Activated CD4-positive, alpha-beta T cell treated with anti-CD3 and anti-CD28 coated beads, Interleukin-2, Interleukin-4, amounts not matched to agents 100 ng/mL and 50 ng/mL, durations not matched to agents 16 hours and 8 hours (primary cell): ENCODE results near the gene PCDHA10.
"Not testable (repeated sequence)": the region's sequence is repeated elsewhere in the genome, so short reads cannot be mapped to it uniquely, and the experiment has no call there.

Experiments used
- DNase-seq: peaks from one replicate; pipeline ENCODE4 v3.0.0-alpha.2; 2020; ENCODE audit warnings: low spot score

PCDHA10 gene

DNA sequence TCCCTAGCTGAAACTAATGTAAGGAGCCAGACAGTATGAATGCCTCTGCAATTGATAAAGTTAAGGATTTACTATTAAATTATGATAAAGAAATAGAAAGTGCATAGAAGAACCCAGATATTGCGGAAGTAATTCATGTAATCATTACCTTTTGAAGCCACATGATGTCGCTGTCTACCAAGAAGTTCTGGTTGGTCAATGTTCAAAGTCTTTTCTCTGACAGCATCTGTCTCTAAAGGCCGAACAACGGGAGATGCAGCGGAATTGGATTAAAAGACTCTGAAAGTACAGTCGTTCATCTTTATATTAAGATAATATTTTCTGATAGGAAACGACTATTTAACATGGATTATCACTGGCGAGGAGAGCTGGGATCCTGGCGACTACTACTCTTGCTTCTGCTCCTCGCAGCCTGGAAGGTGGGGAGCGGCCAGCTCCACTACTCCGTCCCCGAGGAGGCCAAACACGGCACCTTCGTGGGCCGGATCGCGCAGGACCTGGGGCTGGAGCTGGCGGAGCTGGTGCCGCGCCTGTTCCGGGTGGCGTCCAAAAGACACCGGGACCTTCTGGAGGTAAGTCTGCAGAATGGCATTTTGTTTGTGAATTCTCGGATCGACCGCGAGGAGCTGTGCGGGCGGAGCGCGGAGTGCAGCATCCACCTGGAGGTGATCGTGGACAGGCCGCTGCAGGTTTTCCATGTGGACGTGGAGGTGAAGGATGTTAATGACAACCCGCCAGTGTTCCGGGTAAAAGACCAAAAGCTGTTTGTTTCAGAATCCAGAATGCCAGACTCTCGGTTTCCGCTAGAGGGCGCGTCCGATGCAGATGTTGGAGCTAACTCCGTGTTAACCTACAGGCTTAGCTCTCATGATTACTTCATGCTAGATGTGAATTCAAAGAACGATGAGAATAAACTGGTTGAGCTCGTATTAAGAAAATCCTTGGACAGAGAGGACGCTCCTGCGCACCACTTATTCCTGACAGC, 14.4 kb upstream of the PCDHA10 start, which contains the start of gene PCDHA8:
Gene PCDHA8, plus strand, starts transcription at position 210 of the 985 bp plus-strand sequence. Its CDS starts 135 bp downstream, at position 345.
- peak; percentile 4 for DNase-seq

GRCh38 chr5:140842798-140843733, 12.6 kb upstream of the PCDHA10 start:
- DNase-seq: no peak

DNA sequence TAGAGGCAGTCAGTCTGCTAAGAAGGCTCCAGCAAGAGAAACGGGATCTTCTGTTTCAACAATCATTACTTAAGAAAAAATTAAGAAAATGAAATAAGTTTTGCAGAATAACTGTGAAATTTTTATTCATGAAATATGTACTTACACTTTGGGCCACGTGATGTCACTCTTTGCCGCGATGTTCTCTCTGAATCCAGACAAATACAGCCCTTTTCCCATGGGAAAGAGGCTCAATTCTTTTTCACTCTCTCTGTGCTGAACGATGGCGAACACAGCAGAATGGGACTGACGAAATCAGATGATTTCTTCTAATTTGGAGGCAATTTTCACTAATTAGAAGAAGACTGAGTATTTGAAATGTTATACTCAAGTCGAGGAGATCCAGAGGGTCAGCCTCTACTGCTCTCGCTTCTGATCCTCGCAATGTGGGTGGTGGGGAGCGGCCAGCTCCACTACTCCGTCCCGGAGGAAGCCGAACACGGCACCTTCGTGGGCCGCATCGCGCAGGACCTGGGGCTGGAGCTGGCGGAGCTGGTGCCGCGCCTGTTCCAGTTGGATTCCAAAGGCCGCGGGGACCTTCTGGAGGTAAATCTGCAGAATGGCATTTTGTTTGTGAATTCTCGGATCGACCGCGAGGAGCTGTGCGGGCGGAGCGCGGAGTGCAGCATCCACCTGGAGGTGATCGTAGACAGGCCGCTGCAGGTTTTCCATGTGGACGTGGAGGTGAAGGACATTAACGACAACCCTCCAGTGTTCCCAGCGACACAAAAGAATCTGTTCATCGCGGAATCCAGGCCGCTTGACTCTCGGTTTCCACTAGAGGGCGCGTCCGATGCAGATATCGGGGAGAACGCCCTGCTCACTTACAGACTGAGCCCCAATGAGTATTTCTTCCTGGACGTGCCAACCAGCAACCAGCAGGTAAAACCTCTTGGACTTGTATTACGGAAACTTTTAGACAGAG, 7.3 kb upstream of the PCDHA10 start, which contains the start of gene PCDHA9:
Gene PCDHA9, plus strand, starts transcription at position 244 of the 964 bp plus-strand sequence. Its CDS starts 114 bp downstream, at position 358.
- DNase-seq: not testable (repeated sequence)

DNA sequence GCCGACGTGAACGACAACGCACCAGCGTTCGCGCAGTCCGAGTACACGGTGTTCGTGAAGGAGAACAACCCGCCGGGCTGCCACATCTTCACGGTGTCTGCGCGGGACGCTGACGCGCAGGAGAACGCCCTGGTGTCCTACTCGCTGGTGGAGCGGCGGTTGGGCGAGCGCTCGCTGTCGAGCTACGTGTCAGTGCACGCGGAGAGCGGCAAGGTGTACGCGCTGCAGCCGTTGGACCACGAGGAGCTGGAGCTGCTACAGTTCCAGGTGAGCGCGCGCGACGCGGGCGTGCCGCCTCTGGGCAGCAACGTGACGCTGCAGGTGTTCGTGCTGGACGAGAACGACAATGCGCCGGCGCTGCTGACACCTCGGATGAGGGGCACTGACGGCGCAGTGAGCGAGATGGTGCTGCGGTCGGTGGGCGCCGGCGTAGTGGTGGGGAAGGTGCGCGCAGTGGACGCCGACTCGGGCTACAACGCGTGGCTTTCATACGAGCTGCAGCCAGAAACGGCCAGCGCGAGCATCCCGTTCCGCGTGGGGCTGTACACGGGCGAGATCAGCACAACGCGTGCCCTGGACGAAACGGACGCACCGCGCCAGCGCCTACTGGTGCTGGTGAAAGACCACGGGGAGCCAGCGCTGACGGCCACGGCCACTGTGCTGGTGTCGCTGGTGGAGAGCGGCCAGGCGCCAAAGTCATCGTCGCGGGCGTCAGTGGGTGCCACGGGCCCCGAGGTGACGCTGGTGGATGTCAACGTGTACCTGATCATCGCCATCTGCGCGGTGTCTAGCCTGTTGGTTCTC, 5.7 kb upstream of the PCDHA10 start:
- DNase-seq: not testable (repeated sequence)

- no peak for DNase-seq
Observed at GRCh38 chr5:140857177-140857986, 1.7 kb downstream of the PCDHA10 start.

DNA sequence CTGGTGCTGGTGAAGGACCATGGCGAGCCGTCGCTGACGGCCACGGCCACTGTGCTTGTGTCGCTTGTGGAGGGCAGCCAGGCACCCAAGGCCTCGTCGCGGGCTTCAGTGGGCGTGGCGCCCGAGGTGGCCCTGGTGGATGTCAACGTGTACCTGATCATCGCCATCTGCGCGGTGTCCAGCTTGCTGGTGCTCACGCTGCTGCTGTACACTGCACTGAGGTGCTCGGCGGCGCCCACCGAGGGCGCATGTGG, 2.2 kb downstream of the PCDHA10 start:
- DNase-seq: no peak

- no peak for DNase-seq
Observed at GRCh38 chr5:140862441-140863295, 7.0 kb downstream of the PCDHA10 start.

GRCh38 chr5:140868721-140869554, 13.2 kb downstream of the PCDHA10 start, which contains the start of gene PCDHA11:
Gene PCDHA11 (plus strand): TSS chr5:140868957. CDS start chr5:140869104, 147 bp downstream.
- no peak for DNase-seq

DNA sequence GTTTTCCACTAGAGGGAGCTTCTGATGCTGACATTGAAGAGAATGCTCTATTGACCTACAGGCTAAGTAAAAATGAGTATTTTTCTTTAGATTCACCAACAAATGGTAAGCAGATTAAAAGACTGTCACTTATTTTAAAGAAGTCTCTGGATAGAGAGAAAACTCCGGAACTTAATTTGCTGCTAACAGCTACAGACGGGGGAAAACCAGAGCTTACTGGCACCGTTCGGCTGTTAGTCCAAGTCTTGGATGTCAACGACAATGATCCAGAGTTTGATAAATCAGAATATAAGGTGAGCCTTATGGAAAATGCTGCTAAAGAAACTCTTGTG, 13.8 kb downstream of the PCDHA10 start:
- DNase-seq: no peak

DNA sequence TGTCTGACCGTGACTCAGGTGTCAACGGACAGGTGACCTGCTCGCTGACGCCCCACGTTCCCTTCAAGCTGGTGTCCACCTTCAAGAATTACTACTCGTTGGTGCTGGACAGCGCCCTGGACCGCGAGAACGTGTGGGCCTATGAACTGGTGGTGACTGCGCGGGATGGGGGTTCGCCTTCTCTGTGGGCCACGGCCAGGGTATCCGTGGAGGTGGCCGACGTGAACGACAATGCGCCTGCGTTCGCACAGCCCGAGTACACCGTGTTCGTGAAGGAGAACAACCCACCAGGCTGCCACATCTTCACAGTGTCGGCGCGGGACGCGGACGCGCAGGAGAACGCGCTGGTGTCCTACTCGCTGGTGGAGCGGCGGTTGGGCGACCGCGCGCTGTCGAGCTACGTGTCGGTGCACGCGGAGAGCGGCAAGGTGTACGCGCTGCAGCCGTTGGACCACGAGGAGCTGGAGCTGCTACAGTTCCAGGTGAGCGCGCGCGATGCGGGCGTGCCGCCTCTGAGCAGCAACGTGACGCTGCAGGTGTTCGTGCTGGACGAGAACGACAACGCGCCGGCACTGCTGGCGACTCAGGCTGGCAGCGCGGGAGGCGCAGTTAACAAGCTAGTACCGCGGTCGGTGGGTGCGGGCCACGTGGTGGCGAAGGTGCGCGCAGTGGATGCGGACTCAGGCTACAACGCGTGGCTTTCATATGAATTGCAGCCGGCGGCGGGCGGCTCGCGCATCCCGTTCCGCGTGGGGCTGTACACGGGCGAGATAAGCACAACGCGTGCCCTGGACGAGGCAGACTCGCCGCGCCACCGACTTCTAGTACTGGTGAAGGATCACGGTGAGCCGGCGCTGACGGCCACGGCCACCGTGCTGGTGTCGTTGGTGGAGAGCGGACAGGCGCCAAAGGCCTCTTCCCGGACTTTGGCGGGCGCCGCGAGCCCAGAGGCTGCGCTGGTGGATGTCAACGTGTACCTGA, 14.8 kb downstream of the PCDHA10 start:
- no peak for DNase-seq

DNA sequence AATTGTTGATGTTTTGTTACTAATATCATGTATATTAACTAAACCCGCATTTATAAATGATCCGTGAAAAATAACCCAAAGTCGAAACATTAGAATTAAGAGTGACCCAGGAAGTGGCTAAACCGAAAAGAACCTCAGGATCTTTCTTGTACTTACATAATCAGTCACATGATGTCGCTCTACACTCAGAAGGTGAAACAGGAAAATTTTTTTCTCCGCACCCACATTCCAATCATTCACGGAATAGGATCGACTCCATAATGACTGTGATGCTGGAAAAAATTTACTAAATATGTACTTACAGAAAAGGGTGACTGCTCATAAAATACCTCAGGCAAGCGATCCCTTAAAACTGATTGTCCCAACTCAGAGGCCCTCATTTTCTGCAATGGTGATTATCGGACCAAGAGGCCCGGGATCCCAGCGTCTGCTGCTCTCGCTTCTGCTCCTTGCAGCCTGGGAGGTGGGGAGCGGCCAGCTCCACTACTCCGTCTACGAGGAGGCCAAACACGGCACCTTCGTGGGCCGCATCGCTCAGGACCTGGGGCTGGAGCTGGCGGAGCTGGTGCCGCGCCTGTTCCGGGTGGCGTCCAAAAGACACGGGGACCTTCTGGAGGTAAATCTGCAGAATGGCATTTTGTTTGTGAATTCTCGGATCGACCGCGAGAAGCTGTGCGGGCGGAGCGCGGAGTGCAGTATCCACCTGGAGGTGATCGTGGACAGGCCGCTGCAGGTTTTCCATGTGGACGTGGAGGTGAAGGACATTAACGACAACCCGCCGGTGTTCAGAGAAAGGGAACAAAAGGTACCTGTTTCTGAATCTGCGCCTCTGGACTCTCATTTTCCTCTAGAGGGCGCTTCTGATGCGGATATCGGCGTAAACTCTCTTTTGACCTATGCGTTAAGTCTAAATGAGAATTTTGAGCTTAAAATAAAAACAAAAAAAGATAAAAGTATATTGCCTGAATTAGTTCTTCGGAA, 19.7 kb downstream of the PCDHA10 start, which contains the start of gene PCDHA12:
Gene PCDHA12, plus strand, starts transcription at position 224 of the 981 bp plus-strand sequence. Its CDS starts 165 bp downstream, at position 389.
- DNase-seq: no peak

DNA sequence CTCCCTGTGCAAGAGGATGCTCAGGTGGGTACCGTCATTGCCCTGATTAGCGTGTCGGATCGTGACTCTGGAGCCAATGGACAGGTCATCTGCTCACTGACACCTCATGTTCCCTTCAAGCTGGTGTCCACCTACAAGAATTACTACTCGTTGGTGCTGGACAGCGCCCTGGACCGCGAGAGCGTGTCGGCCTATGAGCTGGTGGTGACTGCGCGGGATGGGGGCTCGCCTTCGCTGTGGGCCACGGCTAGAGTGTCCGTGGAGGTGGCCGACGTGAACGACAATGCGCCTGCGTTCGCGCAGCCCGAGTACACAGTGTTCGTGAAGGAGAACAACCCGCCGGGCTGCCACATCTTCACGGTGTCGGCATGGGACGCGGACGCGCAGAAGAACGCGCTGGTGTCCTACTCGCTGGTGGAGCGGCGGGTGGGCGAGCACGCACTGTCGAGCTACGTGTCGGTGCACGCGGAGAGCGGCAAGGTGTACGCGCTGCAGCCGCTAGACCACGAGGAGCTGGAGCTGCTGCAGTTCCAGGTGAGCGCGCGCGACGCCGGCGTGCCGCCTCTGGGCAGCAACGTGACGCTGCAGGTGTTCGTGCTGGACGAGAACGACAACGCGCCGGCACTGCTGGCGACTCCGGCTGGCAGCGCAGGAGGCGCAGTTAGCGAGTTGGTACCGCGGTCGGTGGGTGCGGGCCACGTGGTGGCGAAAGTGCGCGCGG, 21.0 kb downstream of the PCDHA10 start:
- DNase-seq: not testable (repeated sequence)

GRCh38 chr5:140877262-140877581, 21.5 kb downstream of the PCDHA10 start:
- no peak for DNase-seq

- no peak for DNase-seq
Observed at GRCh38 chr5:140881889-140882590, 26.3 kb downstream of the PCDHA10 start, which contains the start of gene PCDHA13. Gene PCDHA13 (plus strand): TSS chr5:140882124. CDS start chr5:140882269, 145 bp downstream.
